ENCODE measurements around the gene ARHGAP33.

ARHGAP33 gene, protein sequence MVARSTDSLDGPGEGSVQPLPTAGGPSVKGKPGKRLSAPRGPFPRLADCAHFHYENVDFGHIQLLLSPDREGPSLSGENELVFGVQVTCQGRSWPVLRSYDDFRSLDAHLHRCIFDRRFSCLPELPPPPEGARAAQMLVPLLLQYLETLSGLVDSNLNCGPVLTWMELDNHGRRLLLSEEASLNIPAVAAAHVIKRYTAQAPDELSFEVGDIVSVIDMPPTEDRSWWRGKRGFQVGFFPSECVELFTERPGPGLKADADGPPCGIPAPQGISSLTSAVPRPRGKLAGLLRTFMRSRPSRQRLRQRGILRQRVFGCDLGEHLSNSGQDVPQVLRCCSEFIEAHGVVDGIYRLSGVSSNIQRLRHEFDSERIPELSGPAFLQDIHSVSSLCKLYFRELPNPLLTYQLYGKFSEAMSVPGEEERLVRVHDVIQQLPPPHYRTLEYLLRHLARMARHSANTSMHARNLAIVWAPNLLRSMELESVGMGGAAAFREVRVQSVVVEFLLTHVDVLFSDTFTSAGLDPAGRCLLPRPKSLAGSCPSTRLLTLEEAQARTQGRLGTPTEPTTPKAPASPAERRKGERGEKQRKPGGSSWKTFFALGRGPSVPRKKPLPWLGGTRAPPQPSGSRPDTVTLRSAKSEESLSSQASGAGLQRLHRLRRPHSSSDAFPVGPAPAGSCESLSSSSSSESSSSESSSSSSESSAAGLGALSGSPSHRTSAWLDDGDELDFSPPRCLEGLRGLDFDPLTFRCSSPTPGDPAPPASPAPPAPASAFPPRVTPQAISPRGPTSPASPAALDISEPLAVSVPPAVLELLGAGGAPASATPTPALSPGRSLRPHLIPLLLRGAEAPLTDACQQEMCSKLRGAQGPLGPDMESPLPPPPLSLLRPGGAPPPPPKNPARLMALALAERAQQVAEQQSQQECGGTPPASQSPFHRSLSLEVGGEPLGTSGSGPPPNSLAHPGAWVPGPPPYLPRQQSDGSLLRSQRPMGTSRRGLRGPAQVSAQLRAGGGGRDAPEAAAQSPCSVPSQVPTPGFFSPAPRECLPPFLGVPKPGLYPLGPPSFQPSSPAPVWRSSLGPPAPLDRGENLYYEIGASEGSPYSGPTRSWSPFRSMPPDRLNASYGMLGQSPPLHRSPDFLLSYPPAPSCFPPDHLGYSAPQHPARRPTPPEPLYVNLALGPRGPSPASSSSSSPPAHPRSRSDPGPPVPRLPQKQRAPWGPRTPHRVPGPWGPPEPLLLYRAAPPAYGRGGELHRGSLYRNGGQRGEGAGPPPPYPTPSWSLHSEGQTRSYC

DNA sequence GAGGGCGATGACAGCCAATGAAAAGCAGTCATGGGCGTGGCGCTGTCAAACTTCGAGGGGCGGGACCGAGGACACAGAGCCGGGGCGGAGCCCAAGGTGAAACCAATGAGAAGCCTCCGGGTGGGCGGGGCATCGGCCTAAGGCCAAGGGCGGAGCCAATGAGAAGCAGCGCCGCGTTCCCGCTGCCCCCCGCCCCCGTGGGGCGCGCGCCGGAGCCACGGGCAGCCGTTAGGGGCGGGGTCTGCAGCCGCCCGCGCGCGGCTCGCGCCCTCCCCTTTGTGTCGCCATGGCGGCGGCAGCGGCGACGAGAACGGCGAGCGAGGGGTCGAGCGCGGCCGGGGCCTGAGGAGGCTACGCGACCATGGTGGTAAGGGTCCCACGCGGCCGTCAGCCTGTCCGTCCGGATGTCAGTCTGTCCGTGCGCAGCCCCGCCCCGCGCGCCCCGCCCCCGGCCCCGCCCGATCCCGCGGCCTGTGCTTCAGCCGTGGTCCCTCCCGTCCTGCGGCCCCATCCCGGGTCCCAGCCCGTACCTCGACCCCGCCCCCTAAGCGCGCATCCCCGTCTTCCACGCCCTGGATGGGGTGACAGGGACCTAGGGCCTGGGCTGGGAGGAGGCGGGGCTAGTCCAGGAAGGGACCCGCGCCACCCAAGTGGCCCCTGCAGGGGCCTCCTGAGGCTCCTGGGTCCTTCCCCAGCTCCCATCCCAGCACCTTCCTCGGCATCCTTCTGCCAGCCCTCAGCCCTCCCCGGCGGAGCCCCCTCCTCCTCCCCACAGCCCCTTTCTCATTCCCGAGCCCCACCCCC lies at the start of gene ARHGAP33:
ARHGAP33 (plus strand) TSS at position 267 of the 804 bp plus-strand sequence; CDS start at position 362, 95 bp downstream.
- TF ChIP-seq, protein P1, sequence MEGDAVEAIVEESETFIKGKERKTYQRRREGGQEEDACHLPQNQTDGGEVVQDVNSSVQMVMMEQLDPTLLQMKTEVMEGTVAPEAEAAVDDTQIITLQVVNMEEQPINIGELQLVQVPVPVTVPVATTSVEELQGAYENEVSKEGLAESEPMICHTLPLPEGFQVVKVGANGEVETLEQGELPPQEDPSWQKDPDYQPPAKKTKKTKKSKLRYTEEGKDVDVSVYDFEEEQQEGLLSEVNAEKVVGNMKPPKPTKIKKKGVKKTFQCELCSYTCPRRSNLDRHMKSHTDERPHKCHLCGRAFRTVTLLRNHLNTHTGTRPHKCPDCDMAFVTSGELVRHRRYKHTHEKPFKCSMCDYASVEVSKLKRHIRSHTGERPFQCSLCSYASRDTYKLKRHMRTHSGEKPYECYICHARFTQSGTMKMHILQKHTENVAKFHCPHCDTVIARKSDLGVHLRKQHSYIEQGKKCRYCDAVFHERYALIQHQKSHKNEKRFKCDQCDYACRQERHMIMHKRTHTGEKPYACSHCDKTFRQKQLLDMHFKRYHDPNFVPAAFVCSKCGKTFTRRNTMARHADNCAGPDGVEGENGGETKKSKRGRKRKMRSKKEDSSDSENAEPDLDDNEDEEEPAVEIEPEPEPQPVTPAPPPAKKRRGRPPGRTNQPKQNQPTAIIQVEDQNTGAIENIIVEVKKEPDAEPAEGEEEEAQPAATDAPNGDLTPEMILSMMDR (IDR thresholded peaks at IDR 0.05; ENCODE audit: control insufficient read depth, insufficient read depth, low read depth, low read length, missing control alignments): no peak
- DNase-seq (ENCODE audit: low read depth): peak; percentile 67
- H3K4me3 ChIP-seq (ENCODE audit: control insufficient read depth, low read depth, low read length): peak within 1 kb of the TSS; percentile 97

DNA sequence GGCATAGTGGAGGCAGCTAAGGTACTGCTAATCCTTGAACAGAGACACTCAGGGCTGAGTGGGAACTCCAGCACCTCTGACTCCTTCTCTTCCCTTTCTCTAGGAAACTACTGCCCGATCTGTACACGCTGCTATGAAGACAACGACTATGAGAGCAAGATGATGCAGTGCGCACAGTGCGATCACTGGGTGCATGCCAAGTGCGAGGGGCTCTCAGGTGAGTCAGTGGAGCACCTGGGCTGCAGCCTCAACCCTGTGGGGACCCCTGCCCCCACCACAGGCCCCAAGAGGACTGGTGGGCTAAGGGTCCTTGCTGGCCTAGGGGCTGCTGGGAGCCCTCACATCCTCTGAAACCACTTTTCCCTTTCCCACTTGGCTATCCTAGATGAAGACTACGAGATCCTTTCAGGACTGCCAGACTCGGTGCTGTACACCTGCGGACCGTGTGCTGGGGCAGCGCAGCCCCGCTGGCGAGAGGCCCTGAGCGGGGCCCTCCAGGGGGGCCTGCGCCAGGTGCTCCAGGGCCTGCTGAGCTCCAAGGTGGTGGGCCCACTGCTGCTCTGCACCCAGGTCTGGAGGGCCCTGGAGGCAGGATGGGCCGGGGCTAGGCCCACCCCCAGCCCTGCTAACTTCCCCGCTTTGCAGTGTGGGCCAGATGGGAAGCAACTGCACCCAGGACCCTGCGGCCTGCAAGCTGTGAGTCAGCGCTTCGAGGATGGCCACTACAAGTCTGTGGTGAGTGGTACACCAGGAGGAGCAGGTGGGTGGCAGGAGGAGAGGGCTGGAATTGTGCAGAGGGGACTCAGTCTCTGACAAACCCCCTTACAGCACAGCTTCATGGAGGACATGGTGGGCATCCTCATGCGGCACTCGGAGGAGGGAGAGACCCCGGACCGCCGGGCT lies 48.1 kb upstream of the ARHGAP33 start:
- TF ChIP-seq, protein P1 (IDR thresholded peaks at IDR 0.05; ENCODE audit: control insufficient read depth, insufficient read depth, low read depth, low read length, missing control alignments): no peak

DNA sequence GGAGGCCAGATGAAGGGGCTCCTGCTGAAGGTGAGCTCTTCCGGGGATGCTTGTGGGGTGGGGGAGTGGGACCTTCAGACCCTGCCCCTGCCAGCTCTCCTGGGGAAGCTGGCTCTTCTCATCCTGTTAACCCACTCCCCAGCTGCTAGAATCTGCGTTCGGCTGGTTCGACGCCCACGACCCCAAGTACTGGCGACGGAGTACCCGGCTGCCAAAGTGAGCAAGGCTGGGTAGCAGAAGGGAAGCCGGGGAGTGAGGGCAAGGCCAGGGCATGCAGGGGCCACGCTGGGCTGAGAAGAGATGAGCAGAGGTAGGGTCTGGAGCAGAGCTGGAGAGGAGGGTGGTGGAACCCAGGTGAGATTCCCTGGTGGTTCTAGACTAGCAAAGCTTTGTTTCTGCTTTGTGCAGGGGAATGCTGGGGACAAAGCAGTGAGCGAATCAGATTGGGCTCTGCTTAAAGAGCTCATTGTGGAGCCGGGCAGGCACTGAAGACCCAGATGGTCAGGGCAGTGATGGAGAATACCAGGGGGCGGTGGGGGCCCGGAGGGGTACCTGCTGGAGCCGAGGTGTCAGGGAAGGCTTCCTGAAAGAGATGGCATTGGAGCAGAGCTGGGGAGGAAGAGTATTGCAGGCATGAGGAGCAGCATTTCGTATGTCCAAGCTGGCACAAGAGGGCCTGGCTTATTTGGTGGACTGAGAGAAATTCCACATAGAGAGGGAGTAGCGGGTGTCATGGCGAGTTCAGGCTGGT lies 47.2 kb upstream of the ARHGAP33 start:
- DNase-seq (ENCODE audit: low read depth): no peak
- H3K4me3 ChIP-seq (ENCODE audit: control insufficient read depth, low read depth, low read length): no peak overlapping the region
- TF ChIP-seq, protein P1 (IDR thresholded peaks at IDR 0.05; ENCODE audit: control insufficient read depth, insufficient read depth, low read depth, low read length, missing control alignments): no peak

More for the DNA sequence above, 48.1 kb upstream of the ARHGAP33 start:
- no peak overlapping the region for H3K4me3 ChIP-seq (ENCODE audit: control insufficient read depth, low read depth, low read length)
- DNase-seq (ENCODE audit: low read depth): no peak

DNA sequence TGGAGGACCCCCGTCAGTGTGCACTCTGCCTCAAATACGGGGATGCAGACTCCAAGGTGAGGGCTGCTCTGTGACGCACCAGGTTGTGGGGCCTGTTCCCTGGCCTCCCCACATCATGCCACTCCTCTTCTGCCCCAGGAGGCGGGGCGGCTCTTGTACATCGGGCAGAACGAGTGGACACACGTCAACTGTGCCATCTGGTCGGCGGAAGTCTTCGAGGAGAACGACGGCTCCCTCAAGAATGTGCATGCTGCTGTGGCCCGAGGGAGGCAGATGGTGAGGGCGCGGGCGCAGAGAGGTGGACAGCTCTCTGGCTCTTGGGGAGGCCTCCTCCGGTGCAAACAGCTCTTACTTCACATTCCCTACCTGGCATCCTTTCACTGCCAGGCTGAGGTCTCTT lies 46.3 kb upstream of the ARHGAP33 start:
- DNase-seq (ENCODE audit: low read depth): no peak

More for the DNA sequence above, 46.3 kb upstream of the ARHGAP33 start:
- TF ChIP-seq, protein P1 (IDR thresholded peaks at IDR 0.05; ENCODE audit: control insufficient read depth, insufficient read depth, low read depth, low read length, missing control alignments): no peak
- no peak overlapping the region for H3K4me3 ChIP-seq (ENCODE audit: control insufficient read depth, low read depth, low read length)
